ENCODE results near the gene IRF1.

GRCh38 chr5:132485641-132486317, 4.8 kb downstream of the IRF1 start:
- TF ChIP-seq POLR2AphosphoS5 (IDR thresholded peaks at IDR 0.05) (no peak), CTCF (IDR thresholded peaks at IDR 0.05) (no peak), POLR2A (IDR thresholded peaks at IDR 0.05) (no peak)

Data from prostate gland (tissue), 2 donors.